GM12878 (cell line): Measurements from ENCODE around the gene SCAI. TPM values are rescaled to one million over a fixed set of nuclear protein-coding genes. Genes with fewer than 3 reads are reported as not detected.

Source experiments
- ATAC-seq: fragments of 200-7000 bp; cut with Tn5 transposase; 3 replicates; pipeline ENCODE4 v1.9.1; 2020; ENCODE audit warnings: mild to moderate bottlenecking, moderate library complexity
- BruUV-seq: library from RNA; stranded (reverse); fragments of 400-500 nt; replicated peaks from 2 replicates; lab custom pipeline; 2021; lab: Mats Ljungman, UMichigan
- CTCF ChIA-PET: fragments of 300-600 bp; sonication (Branson Sonifier 250); formaldehyde crosslinking; extraction: SDS; loops from one replicate; lab custom pipeline; 2021; ENCODE audit warnings: inconsistent platforms; lab: Yijun Ruan, JAX
- POLR2A ChIA-PET: fragments of 350-600 bp; formaldehyde crosslinking; extraction: SDS; loops from one replicate; lab custom pipeline; 2021; ENCODE audit warnings: inconsistent platforms; lab: Charles Lee
- RAD21 ChIA-PET: fragments of 300-600 bp; sonication (Branson Sonifier 250); formaldehyde crosslinking; loops from one replicate; lab custom pipeline; 2023; ENCODE audit warnings: antibody characterized with exemption; ENCODE audit not compliant: unreplicated experiment; lab: Charles Lee
- SMC1A ChIA-PET: fragments of 300-600 bp; sonication (Branson Sonifier 250); formaldehyde crosslinking; loops from one replicate; lab custom pipeline; 2023; ENCODE audit not compliant: unreplicated experiment, uncharacterized antibody; lab: Charles Lee
- DNase-seq: peaks from one replicate; pipeline ENCODE4 v3.0.0-alpha.2; 2011; ENCODE audit warnings: low read depth, low spot score
- FAIRE-seq: peaks from 3 replicates; lab custom pipeline; 2011; peaks lifted over from hg19 to GRCh38; lab: Jason Lieb, UNC
- H2AFZ ChIP-seq: 2 replicates; pipeline ENCODE4 v1.6.0; 2011; ENCODE audit warnings: low read depth, low read length, control low read depth; ENCODE audit not compliant: control insufficient read depth
- H3K27ac ChIP-seq: 2 replicates; pipeline ENCODE4 v1.5.1; 2011; ENCODE audit warnings: control low read depth; ENCODE audit not compliant: control insufficient read depth, insufficient read depth
- H3K27me3 ChIP-seq, 2 experiments: replicated peaks in 1 of 2; 2 replicates each; pipeline versions ENCODE4 v1.6.0 to v1.6.1; 2011; ENCODE audit warnings: low read length in 1 of 2; ENCODE audit not compliant: control insufficient read depth in 2 of 2, insufficient read depth in 2 of 2
- H3K36me3 ChIP-seq, 2 experiments: 2 replicates each; pipeline ENCODE4 v1.5.1; 2011; ENCODE audit warnings: low read length in 1 of 2; ENCODE audit not compliant: control insufficient read depth in 2 of 2, insufficient read depth in 2 of 2
- H3K4me1 ChIP-seq: 2 replicates; pipeline ENCODE4 v1.6.1; 2011; ENCODE audit warnings: mild to moderate bottlenecking, low read length, moderate library complexity, mixed read lengths; ENCODE audit not compliant: control insufficient read depth, insufficient read depth
- H3K4me2 ChIP-seq: 2 replicates; pipeline ENCODE4 v1.6.0; 2011; ENCODE audit warnings: control low read depth; ENCODE audit not compliant: control insufficient read depth, insufficient read depth
- H3K4me3 ChIP-seq: fragments of 200-600 bp; sonication (generic); 2 replicates; pipeline ENCODE4 v1.5.1; 2016
- H3K79me2 ChIP-seq: 2 replicates; pipeline ENCODE4 v1.6.0; 2011; ENCODE audit warnings: low read length; ENCODE audit not compliant: control insufficient read depth, insufficient read depth
- H3K9ac ChIP-seq: 2 replicates; pipeline ENCODE4 v1.8.0; 2011; ENCODE audit warnings: low read length, control low read depth, mixed read lengths; ENCODE audit not compliant: control insufficient read depth, insufficient read depth
- H3K9me3 ChIP-seq: replicated peaks from 3 replicates; pipeline ENCODE4 v1.5.1; 2011; ENCODE audit warnings: mild to moderate bottlenecking, low read length; ENCODE audit not compliant: control insufficient read depth, insufficient read depth
- H4K20me1 ChIP-seq: 2 replicates; pipeline ENCODE4 v1.6.0; 2011; ENCODE audit not compliant: control insufficient read depth, insufficient read depth
- CBX3 ChIP-seq: fragments of 200-600 bp; sonication (generic); IDR thresholded peaks from 2 replicates; pipeline ENCODE4 v1.6.1; 2016; ENCODE audit warnings: low read depth, borderline replicate concordance
- IKZF2 ChIP-seq, 2 experiments: fragments of 450-650 bp; IDR thresholded peaks; 2 replicates each; pipeline ENCODE4 v1.6.1; 2017; ENCODE audit warnings: mild to moderate bottlenecking in 2 of 2, moderate library complexity in 2 of 2
- KAT2A ChIP-seq: conservative IDR thresholded peaks from 2 replicates; pipeline ENCODE4 v1.6.1; 2011; ENCODE audit warnings: low read depth, low read length; ENCODE audit not compliant: control insufficient read depth
- MEF2A ChIP-seq: IDR thresholded peaks from 2 replicates; pipeline ENCODE4 v1.6.1; 2011; ENCODE audit warnings: low read depth, mild to moderate bottlenecking, low read length, moderate library complexity; ENCODE audit not compliant: insufficient read depth
- MYB ChIP-seq: fragments of 150-350 bp; IDR thresholded peaks from 2 replicates; pipeline ENCODE4 v1.6.1; 2014; ENCODE audit warnings: mild to moderate bottlenecking, low read depth, low read length, borderline replicate concordance
- NFXL1 ChIP-seq: fragments of 450-650 bp; IDR thresholded peaks from 2 replicates; pipeline ENCODE4 v1.6.1; 2017; ENCODE audit warnings: antibody characterized with exemption, mild to moderate bottlenecking, borderline replicate concordance
- SMC3 ChIP-seq: IDR thresholded peaks from 2 replicates; pipeline ENCODE4 v1.6.1; 2011; ENCODE audit warnings: low read length, improper control_type of control experiment, borderline replicate concordance
- SREBF1 ChIP-seq: IDR thresholded peaks from 2 replicates; pipeline ENCODE4 v1.6.1; 2012; ENCODE audit warnings: mild to moderate bottlenecking, low read length
- SREBF2 ChIP-seq: IDR thresholded peaks from 2 replicates; pipeline ENCODE4 v1.6.1; 2012; ENCODE audit warnings: mild to moderate bottlenecking, low read length
- TAF1 ChIP-seq: IDR thresholded peaks from 2 replicates; pipeline ENCODE4 v1.6.1; 2011; ENCODE audit warnings: mild to moderate bottlenecking, low read depth, low read length, borderline replicate concordance
- ZBTB4 ChIP-seq: fragments of 450-650 bp; formaldehyde crosslinking; IDR thresholded peaks from 2 replicates; pipeline ENCODE4 v1.4.0; 2022; ENCODE audit warnings: mild to moderate bottlenecking, moderate library complexity
- whole genome bisulfite sequencing: methylation state at CpG from one replicate; pipeline ENCODE4 v1.1.6; 2016; ENCODE audit warnings: low lambda C conversion rate; ENCODE audit not compliant: insufficient replicate concordance, insufficient coverage; ENCODE audit errors: missing lambda C conversion rate; 5-methylcytosine and 5-hydroxymethylcytosine counted together
- in situ Hi-C: fragments of 300-500 bp; cut with MboI; formaldehyde crosslinking; loops from 9 replicates; pipeline ENCODE4 v1.14.3; 2018; ENCODE audit warnings: mixed read lengths
- intact Hi-C: fragments of 100-400 bp; cut with micrococcal nuclease; formaldehyde crosslinking; loops from one replicate; pipeline ENCODE4 v1.14.2; 2022; ENCODE audit not compliant: unreplicated experiment
- polyA plus RNA-seq, 11 experiments: library from polyadenylated mRNA; depleted of rRNA in 4 of 11; unstranded in 6 of 11; stranded (reverse) in 5 of 11; fragments of >200 nt; fragmentation: Nextera tagmentation in 4 of 11; fragmentation: Illumina TruSeq in 1 of 11; extraction: Ambion mirVana in 4 of 11; extraction: Trizol in 1 of 11; gene quantifications; 1 replicate in 1 of 11; 2 replicates in 10 of 11; pipeline versions ENCODE4 v1.2.1 to v1.2.3, GENCODE V29; 2011 to 2016; ENCODE audit warnings: inconsistent platforms in 2 of 11, missing spikeins in 2 of 11, low read depth in 1 of 11
- total RNA-seq, 4 experiments: library from RNA; depleted of rRNA in 3 of 4; stranded (reverse); fragments of >200 nt in 3 of 4; fragmentation: Illumina TruSeq in 1 of 4; extraction: Trizol in 1 of 4; gene quantifications; 2 replicates each; pipeline versions ENCODE4 v1.2.1 to v1.2.3, GENCODE V29; 2013 to 2021
- TF ChIP-seq, protein P1 (sequence below): fragments of 450-650 bp; IDR thresholded peaks from 2 replicates; pipeline ENCODE4 v1.6.1; 2017; ENCODE audit warnings: antibody characterized with exemption, mild to moderate bottlenecking, moderate library complexity
- TF ChIP-seq, protein P2 (sequence below): IDR thresholded peaks from 2 replicates; pipeline ENCODE4 v1.6.1; 2011; ENCODE audit warnings: borderline replicate concordance, low read depth, mild to moderate bottlenecking, moderate library complexity, mixed read lengths, low read length; ENCODE audit not compliant: insufficient read depth; ENCODE audit errors: extremely low read length
- TF ChIP-seq, protein P3 (sequence below): fragments of 450-650 bp; IDR thresholded peaks from 2 replicates; pipeline ENCODE4 v1.6.1; 2014; ENCODE audit warnings: mild to moderate bottlenecking

SCAI gene
- total and polyA plus RNA-seq, 10 of the 15 experiments (the other 5 are each of a cell fraction or from before 2014, with no cell fraction given): 0.52 to 8.8 (median 5.1) TPM

GRCh38 chr9:124928116-124928515, 215.2 kb downstream of the SCAI start:
- FAIRE-seq: no peak

More at GRCh38 chr9:124928116-124928515, 215.2 kb downstream of the SCAI start:
- no peak for DNase-seq
- no peak overlapping the region for H2AFZ ChIP-seq
- H3K4me3 ChIP-seq: no peak overlapping the region
- 97% methylated on average over 3 of the region's 3 CpGs for WGBS
- RAD21 ChIA-PET: no interaction called here
- no peak overlapping the region for H3K27ac ChIP-seq
- SMC1A ChIA-PET: interaction anchor here (0.6 kb wide), 1 partner anchor 50 kb away, joined by 3 read pairs; no protein-coding TSS in a partner anchor
- no peaks in the 10 kb centered on the region for H3K4me1 ChIP-seq
- in situ Hi-C loops: no loop called here
- H3K27me3 ChIP-seq: no peaks in the 10 kb centered on the region
- TF ChIP-seq SREBF2 (no peak), MEF2A (no peak), NFXL1 (no peak), SMC3 (no peak), TAF1 (no peak), CBX3 (no peak), IKZF2 (IDR thresholded peaks at IDR 0.05) (no peak), ZBTB4 (CRISPR knock-in tag) (no peak), SREBF1 (no peak), MYB (no peak), KAT2A (no peak)
- TF ChIP-seq, protein P1, sequence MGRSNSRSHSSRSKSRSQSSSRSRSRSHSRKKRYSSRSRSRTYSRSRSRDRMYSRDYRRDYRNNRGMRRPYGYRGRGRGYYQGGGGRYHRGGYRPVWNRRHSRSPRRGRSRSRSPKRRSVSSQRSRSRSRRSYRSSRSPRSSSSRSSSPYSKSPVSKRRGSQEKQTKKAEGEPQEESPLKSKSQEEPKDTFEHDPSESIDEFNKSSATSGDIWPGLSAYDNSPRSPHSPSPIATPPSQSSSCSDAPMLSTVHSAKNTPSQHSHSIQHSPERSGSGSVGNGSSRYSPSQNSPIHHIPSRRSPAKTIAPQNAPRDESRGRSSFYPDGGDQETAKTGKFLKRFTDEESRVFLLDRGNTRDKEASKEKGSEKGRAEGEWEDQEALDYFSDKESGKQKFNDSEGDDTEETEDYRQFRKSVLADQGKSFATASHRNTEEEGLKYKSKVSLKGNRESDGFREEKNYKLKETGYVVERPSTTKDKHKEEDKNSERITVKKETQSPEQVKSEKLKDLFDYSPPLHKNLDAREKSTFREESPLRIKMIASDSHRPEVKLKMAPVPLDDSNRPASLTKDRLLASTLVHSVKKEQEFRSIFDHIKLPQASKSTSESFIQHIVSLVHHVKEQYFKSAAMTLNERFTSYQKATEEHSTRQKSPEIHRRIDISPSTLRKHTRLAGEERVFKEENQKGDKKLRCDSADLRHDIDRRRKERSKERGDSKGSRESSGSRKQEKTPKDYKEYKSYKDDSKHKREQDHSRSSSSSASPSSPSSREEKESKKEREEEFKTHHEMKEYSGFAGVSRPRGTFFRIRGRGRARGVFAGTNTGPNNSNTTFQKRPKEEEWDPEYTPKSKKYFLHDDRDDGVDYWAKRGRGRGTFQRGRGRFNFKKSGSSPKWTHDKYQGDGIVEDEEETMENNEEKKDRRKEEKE: no peak
- TF ChIP-seq, protein P2, sequence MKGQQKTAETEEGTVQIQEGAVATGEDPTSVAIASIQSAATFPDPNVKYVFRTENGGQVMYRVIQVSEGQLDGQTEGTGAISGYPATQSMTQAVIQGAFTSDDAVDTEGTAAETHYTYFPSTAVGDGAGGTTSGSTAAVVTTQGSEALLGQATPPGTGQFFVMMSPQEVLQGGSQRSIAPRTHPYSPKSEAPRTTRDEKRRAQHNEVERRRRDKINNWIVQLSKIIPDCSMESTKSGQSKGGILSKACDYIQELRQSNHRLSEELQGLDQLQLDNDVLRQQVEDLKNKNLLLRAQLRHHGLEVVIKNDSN: no peak
- TF ChIP-seq, protein P3, sequence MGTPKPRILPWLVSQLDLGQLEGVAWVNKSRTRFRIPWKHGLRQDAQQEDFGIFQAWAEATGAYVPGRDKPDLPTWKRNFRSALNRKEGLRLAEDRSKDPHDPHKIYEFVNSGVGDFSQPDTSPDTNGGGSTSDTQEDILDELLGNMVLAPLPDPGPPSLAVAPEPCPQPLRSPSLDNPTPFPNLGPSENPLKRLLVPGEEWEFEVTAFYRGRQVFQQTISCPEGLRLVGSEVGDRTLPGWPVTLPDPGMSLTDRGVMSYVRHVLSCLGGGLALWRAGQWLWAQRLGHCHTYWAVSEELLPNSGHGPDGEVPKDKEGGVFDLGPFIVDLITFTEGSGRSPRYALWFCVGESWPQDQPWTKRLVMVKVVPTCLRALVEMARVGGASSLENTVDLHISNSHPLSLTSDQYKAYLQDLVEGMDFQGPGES: no peak
- intact Hi-C loops: no loop called here
- BruUV-seq: no TSS peak
- no peaks in the 10 kb centered on the region for H3K79me2 ChIP-seq
- ATAC-seq: no peak
- CTCF ChIA-PET: interaction anchor here (0.6 to 1.9 kb wide), 4 partner anchors 29 to 215 kb away, joined by 3 to 7 read pairs (median 4); partner anchors contain the start of gene SCAI
- no peaks in the 10 kb centered on the region for H3K9me3 ChIP-seq
- H4K20me1 ChIP-seq: no peaks in the 10 kb centered on the region
- POLR2A ChIA-PET: interaction anchor here (0.6 kb wide), 1 partner anchor 158 kb away, joined by 3 read pairs; no protein-coding TSS in a partner anchor
- no peak overlapping the region for H3K4me2 ChIP-seq
- no peak overlapping the region for H3K9ac ChIP-seq
- peaks cover 0 to 14% of the 10 kb centered on the region in 2 experiments; a peak in 3 of 4 replicates for H3K36me3 ChIP-seq
